ENCODE results near the gene TNFRSF12A. TPM values are rescaled to one million over a fixed set of nuclear protein-coding genes. Genes with fewer than 3 reads are reported as not detected.

TNFRSF12A gene
- total and polyA plus RNA-seq, 2 of the 8 experiments (the other 6 are each of a cell fraction or from before 2014, with no cell fraction given), result 81.0 to 82.5 TPM

DNA sequence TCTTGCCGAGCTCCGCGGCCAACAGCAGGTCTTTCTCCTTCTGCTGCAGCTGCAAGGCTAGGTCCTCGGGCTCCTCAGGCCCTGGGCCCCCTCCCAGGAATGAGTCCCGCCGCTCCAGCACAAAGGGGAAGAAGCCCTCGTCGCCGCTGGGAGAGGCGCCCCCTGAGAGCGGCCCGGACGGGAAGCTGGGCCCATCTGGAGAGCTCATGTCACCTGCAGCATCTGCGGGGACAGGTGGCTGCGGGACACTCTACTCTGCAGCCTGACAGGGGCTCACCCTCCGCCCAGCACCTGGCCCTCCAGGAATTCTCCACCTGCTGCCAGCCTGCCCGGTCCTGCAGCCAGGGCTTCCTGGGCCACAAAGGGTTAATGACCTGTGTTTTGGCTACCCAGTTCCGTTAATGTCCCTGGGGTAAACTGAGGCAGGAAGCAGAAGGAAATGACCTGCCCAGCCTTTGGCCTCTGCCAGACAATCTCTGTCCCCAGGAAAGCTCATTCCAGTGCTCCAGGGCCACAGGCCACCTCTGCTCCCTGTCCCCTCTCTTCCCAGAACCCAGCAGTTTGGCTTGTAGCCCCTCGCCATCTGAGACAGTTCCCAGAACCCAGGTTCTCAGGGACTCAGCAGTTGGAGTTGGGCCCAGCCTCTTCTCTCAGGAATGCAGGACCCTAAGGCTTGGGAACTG, 15.3 kb downstream of the TNFRSF12A start:
- Histone ChIP-seq H2AK5ac (ENCODE audit: low read depth, low read length) (peak overlapping the region; percentile 82; the same call in 1 of the 2 replicates), H3K4me2 (ENCODE audit: insufficient read depth in 1 of 2, low read depth in 2 of 2, low read length in 2 of 2) (peak overlapping the region; percentile 78 to 85), H3K4me1 (replicated peaks in 1 of 4; ENCODE audit: control insufficient read depth in 3 of 4, insufficient read depth in 4 of 4, low read length in 3 of 4) (peaks cover 3 to 24% (median 15%) of the 10 kb centered on the region in 4 experiments), H4K91ac (replicated peaks; ENCODE audit: insufficient read length, low read length) (no peak overlapping the region), H3K27me3 (replicated peaks in 1 of 4; ENCODE audit: control insufficient read depth in 3 of 4, extremely low read depth in 1 of 4, insufficient read depth in 3 of 4, low read length in 3 of 4) (peaks cover 0 to 11% (median 3%) of the 10 kb centered on the region in 4 experiments; a peak in 1 of 7 replicates), H3K27ac (ENCODE audit: low read depth, low read length) (no peak overlapping the region), H3K56ac (replicated peaks; ENCODE audit: insufficient read length, low read depth, low read length) (no peak overlapping the region), H4K8ac (ENCODE audit: extremely low read depth, insufficient read depth, low read length) (peak overlapping the region; percentile 74; the same call in 1 of the 2 replicates), H2BK5ac (ENCODE audit: low read depth, low read length) (no peak overlapping the region), H3K23me2 (ENCODE audit: low read depth, low read length) (peaks cover 3% of the 10 kb centered on the region; the same call in 1 of the 2 replicates), H4K20me1 (replicated peaks in 1 of 2; ENCODE audit: control insufficient read depth in 1 of 2, insufficient read depth in 2 of 2, low read length in 2 of 2) (peaks cover 5 to 21% of the 10 kb centered on the region in 2 experiments), H3K9ac (replicated peaks in 1 of 4; ENCODE audit: extremely low read depth in 1 of 4, low read depth in 3 of 4, low read length in 3 of 4) (no peak overlapping the region), H2BK20ac (ENCODE audit: low read length) (no peak overlapping the region), H3K23ac (ENCODE audit: insufficient read length) (no peak overlapping the region), H3K36me3 (ENCODE audit: control insufficient read depth in 2 of 4, insufficient read depth in 4 of 4, low read length in 3 of 4) (peaks cover 0 to under 1% (median 0%) of the 10 kb centered on the region in 4 experiments; a peak in 1 of 8 replicates), H2BK15ac (ENCODE audit: low read length) (no peak overlapping the region), H3K14ac (ENCODE audit: insufficient read length) (no peak overlapping the region), H3K79me1 (ENCODE audit: low read depth, low read length) (0 out of 2 replicates have a peak, but pooled peaks cover 2% of the 10 kb centered on the region), H2BK12ac (ENCODE audit: low read depth, low read length) (no peak overlapping the region), H2BK120ac (replicated peaks; ENCODE audit: low read depth, low read length) (no peak overlapping the region), H3K4ac (replicated peaks; ENCODE audit: insufficient read length, low read depth, low read length) (peak overlapping the region; percentile 69), H3K18ac (ENCODE audit: extremely low read depth, low read length) (no peak overlapping the region), H3K4me3 (ENCODE audit: extremely low read depth in 1 of 4, insufficient read depth in 2 of 4, low read depth in 3 of 4, low read length in 4 of 4) (peak overlapping the region in 3 of 4 experiments; percentile 48 to 80 (median 53); a peak in 7 of 8 replicates), H4K5ac (ENCODE audit: insufficient read length, low read depth, low read length) (no peak overlapping the region), H2AFZ (ENCODE audit: low read length) (no peak overlapping the region), H3K9me3 (ENCODE audit: insufficient read depth in 2 of 2, low read depth in 1 of 2, low read length in 1 of 2) (no peaks in the 10 kb centered on the region), H3K79me2 (ENCODE audit: control insufficient read depth in 1 of 2, insufficient read depth in 2 of 2, low read length in 2 of 2) (no peaks in the 10 kb centered on the region)
- CTCF ChIA-PET (ENCODE audit: partially characterized antibody), result interaction anchor here (1.1 to 23.8 kb wide), 10 partner anchors 7 to 96 kb away, joined by 3 to 639 read pairs (median 64); partner anchors contain the start of genes CLDN6, CLDN9, HCFC1R1 and THOC6
- TF ChIP-seq JUND (IDR thresholded peaks at IDR 0.05; ENCODE audit: low read length) (no peak), SIRT6 (IDR thresholded peaks at IDR 0.05; ENCODE audit: low read length) (no peak), RBBP5 (IDR thresholded peaks at IDR 0.05; ENCODE audit: borderline replicate concordance, low read depth, low read length) (no peak), JUN (IDR thresholded peaks at IDR 0.05; ENCODE audit: low read depth, low read length) (no peak), HDAC2 (IDR thresholded peaks at IDR 0.05; ENCODE audit: borderline replicate concordance in 1 of 2, low read depth in 2 of 2, low read length in 2 of 2) (no peak), SP4 (IDR thresholded peaks at IDR 0.05; ENCODE audit: low read length) (no peak), YY1 (IDR thresholded peaks at IDR 0.05; ENCODE audit: low read depth, low read length) (no peak), CEBPB (IDR thresholded peaks at IDR 0.05; ENCODE audit: low read depth, low read length) (no peak), POU5F1 (IDR thresholded peaks at IDR 0.05; ENCODE audit: low read depth, low read length) (no peak), BRCA1 (IDR thresholded peaks at IDR 0.05; ENCODE audit: low read depth, low read length) (no peak)
- no peak for FAIRE-seq
- no peak for DNase-seq (ENCODE audit: low read depth in 1 of 2, low spot score in 2 of 2)
- POLR2A ChIA-PET (ENCODE audit: partially characterized antibody), result interaction anchor here (0.6 to 34.8 kb wide), 11 partner anchors 14 to 520 kb away, joined by 3 to 1808 read pairs (median 4); partner anchors contain the start of genes CLDN6, CLDN9, HCFC1R1 and KREMEN2
- WGBS, 2 experiments (ENCODE audit: extremely low coverage in 1 of 2, insufficient coverage in 1 of 2, insufficient read length in 1 of 2, insufficient replicate concordance in 2 of 2, low coverage in 1 of 2, low lambda C conversion rate in 2 of 2, missing lambda C conversion rate in 1 of 2), result 73% methylated on average over 16 of the region's 19 CpGs; no CpG with 5 or more reads in 1 of the 2 experiments
